GM13976 (cell line): Measurements from ENCODE around the gene LENG1.

Experiments
- DNase-seq: peaks from one replicate; pipeline ENCODE4 v3.0.0; 2012; ENCODE audit warnings: low spot score
- CTCF ChIP-seq: IDR thresholded peaks from 2 replicates; pipeline ENCODE4 v1.5.1; 2012; ENCODE audit warnings: borderline replicate concordance, mild to moderate bottlenecking; ENCODE audit not compliant: insufficient read depth; ENCODE audit errors: extremely low read depth, missing control alignments, control extremely low read depth
- in situ Hi-C: fragments of 300-500 bp; cut with MboI; formaldehyde crosslinking; loops from one replicate; pipeline ENCODE4 v1.12.0; 2022; ENCODE audit warnings: low sequenced_read_pairs, mixed read lengths, inconsistent platforms; ENCODE audit not compliant: unreplicated experiment

Gene LENG1

GRCh38 chr19:54141356-54141755 lies 18.2 kb downstream of the LENG1 start:
- in situ Hi-C loops = no loop called here
- no peak for TF ChIP-seq CTCF
- no peak for DNase-seq

- no peak for DNase-seq
- in situ Hi-C loops = no loop called here
These were observed 20.8 kb downstream of the LENG1 start for GRCh38 chr19:54138489-54139256.

GRCh38 chr19:54137699-54138488 lies 21.6 kb downstream of the LENG1 start, which contains the start of gene CNOT3:
TSS of gene CNOT3 (plus strand) at chr19:54137762. CDS start at chr19:54142979, 5,217 bp downstream.
- peak; percentile 55 for DNase-seq
- TF ChIP-seq CTCF = no peak
- in situ Hi-C loops = no loop called here

More at GRCh38 chr19:54138489-54139256, 20.8 kb downstream of the LENG1 start:
- no peak for TF ChIP-seq CTCF

- TF ChIP-seq CTCF = no peak
- DNase-seq = peak; percentile 97
- in situ Hi-C loops = no loop called here
These were observed 22.4 kb downstream of the LENG1 start for GRCh38 chr19:54136864-54137698.

- DNase-seq = no peak
- in situ Hi-C loops = no loop called here
These were observed 23.2 kb downstream of the LENG1 start for GRCh38 chr19:54136086-54136863.

More at GRCh38 chr19:54136086-54136863, 23.2 kb downstream of the LENG1 start:
- TF ChIP-seq CTCF = no peak
